ENCODE data around the gene CSNK1E.

Gene CSNK1E

DNA sequence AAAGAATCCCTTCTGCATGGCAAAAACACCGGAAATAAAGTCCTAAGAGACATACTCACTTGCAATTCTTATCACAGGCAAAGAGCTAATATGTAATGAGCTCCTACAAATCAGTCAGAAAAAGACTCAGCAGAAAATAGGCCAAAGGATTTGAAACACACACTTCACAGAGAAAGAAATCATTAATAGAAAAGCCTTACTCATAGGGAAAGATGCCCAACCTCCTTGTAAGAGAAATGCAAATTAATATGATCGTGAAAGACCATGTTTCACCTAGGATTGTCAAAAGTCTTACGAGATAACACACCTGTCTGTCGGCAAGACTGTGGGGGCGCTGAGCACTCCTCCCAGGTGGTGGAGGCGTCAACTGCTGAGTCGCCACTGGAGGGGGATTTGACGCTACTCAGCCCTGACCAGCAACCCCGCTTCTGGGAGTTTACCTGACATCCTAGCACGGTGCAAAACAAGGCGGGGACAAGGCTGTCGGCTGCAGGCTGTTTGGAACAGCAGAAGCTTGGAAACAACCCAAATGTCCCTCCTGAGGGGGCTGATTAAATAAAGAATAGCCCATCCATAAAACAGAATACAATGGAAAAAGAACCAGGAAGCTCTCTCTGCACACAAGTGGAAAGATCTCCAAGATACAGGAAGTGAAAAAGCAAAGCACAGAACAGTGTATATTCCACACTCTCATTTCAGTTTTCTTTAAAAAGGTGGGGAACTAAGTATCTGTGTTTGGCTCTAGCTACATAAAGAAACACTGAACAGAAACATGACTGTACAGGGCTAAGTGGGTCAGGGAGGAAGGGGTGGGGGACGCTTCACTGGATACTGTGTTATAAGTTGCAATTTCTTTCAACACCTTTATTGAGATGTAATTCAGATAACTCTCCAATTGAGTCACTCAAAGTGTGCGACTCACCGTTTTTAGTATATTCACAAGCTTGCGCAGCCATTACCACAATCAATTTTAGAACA lies 11.5 kb downstream of the CSNK1E start:
- no peak for DNase-seq

DNA sequence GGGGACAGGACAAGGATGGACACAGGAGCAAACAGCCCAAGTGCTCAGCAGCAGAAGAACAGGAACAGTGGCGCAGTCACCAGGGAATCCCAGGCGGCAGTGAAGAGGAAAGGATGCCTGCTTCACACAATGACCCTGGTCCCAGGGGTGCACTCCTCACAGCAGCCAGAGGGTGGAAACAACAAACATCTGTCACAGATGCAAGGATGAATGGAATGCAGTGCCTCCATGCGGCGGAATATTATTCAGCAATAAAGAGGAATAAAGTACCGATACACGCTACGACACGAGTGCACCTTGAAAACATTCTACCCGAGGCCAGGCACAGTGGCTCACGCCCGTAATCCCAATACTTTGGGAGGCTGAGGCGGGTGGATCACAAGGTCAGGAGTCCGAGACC lies 12.7 kb downstream of the CSNK1E start:
- DNase-seq = no peak

DNA sequence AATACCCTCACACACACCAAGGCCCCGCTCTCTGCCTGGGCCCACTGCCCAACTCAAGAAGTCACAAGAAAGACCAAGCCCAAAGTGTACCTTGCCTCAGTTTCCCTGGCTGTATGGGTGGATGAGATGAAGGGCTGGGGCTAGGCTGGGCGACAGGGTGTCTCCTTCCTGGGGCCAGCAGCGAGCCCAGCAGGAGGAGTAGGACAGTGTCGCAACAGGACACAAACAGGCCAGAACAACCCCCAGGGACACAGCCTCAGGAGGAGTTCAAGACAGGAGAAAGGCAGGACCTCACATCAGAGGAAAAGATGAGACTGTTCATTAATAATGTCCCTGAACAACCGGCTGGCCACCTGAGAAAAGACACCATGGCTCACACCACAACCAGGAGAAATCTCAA lies 13.3 kb downstream of the CSNK1E start:
- no peak for DNase-seq

DNA sequence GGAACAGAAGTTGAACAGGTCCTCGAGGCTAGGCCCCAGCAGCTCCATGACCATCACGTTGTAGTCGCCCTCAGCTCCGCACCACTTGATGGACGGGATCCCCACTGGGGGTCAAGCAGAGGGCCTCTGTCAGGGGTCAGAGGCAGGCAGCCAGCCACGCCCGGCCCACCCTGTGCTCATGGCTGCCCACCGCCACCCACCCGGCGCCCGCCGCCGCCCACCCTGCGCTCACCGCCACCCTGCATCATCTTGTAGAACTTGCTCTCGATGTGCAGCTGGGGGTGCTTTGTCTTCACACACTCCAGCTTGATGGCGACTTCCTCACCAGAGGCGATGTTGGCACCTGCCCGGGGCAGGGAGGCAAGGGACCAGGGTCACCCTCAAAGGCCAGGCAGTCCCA lies 14.3 kb downstream of the CSNK1E start:
- DNase-seq = no peak

DNA sequence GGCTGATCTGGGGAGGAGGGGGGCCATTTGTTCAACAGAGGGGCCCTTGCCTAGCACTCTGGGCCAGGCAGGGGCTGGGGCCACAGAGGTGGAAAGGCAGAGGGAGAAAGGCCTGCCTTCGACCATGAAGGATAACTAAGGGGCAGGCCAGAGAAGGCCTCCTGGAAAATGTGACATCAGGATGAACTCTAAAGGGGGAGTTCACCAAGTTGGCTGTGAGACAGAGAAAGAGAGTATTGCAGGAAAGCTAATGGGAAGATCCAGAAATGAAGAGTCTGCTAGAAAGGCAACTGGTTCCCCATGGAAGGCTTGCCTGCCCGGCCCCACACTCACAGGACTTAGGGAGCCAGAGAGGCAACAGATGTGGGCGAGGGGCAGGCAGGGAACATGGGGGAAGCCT lies 16.3 kb downstream of the CSNK1E start:
- DNase-seq = no peak

DNA sequence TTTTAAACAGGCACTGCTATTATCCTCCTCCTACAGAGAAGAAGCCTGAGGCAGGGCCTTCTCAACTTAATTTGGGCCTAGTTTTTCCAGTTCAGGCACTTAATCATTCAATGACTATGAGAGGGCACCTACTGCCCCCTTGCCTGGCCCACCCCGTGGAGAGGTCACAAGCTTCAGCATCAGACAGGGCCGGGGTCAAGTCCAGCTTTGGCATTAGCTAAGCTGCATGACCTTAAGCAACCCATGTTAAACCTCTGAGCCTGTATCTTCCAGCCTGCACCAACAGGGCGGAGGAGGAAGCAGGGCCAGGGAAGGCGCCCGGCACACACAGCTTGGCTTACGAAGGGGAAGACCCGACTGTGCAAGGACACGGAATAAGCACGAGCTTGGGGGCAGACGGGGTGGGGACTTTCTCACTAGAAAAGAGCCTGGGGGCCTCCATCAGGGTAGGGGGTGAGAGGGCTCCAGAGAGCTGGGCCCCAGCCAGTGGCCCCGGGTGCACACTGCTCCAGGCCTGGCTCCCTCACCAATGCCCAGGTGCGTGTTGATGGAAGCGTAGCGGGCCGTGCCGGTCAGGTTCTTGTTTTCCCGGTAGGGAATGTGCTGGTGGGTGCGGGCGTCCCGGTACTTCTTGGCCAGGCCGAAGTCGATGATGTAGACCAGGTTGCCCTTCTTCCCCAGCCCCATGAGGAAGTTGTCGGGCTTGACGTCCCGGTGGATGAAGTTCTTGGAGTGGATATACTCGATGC lies 16.9 kb downstream of the CSNK1E start:
- DNase-seq = no peak

DNA sequence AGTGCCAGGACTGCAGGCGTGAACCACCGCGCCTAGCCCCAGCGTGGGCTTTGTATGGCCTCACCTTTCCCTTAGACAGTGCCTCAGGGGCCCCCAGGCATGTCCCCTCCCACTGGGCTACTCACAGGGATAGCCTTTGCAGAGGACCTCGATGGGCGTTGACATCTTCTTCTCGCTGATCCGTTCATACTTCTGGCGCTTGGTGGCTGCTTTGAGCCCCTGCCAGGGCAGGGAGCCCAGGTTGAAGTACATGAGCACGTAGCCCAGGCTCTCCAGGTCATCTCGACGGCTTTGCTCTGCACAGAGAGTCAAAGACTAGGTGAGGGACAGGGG lies 17.5 kb downstream of the CSNK1E start:
- DNase-seq = no peak

DNA sequence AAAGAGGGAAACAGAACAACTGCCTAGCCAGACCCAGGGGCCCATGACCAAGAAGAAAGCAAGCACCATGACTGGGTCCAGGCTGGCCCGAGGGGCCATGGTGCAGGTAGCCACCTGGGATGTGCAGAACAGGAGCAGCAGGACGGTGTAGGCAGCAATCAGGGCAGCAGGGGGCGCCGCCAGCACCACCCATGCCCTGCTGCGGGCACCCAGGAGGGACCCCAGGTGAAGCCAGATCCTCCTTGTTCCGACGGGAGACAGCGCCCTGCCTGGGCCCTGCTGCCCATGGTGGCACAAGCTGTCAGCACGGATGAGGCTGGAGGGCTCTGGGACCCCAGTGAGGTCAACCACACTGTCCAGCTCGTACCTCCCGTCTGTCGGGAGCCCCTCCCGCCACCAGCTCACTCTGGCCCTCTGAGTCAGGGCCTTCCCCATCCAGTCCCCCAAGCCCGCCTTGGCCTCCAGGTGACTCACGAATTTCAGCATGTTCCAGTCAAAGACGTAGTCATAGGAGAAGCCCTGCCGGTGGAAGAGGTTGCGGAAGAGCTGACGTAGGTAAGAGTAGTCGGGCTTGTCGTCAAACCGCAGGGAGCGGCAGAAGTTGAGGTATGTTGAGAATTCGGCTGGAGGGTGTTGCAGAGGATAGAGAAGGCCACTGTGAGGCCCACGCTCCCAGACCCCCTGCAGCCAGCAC lies 18.8 kb downstream of the CSNK1E start:
- no peak for DNase-seq

DNA sequence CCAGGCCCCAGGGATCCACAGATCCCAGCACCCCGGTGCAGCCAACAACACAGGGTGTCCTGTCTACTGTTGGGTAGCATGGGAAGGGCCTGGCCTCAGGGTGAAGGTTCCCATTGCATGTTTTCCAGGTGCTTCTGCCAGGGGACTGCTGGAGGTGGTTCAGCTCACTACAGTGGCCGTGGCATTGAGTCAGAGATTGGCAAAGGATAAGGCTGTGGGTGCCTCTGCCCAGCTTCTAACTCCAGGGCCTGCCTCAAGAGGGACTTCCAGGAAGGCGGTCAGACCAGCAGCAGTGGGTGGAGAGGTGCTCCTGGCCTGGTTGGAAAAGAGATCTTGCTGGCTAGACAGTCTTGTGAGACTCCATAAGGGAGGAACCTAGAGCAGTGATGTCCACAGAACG lies 20.9 kb downstream of the CSNK1E start:
- DNase-seq = no peak

DNA sequence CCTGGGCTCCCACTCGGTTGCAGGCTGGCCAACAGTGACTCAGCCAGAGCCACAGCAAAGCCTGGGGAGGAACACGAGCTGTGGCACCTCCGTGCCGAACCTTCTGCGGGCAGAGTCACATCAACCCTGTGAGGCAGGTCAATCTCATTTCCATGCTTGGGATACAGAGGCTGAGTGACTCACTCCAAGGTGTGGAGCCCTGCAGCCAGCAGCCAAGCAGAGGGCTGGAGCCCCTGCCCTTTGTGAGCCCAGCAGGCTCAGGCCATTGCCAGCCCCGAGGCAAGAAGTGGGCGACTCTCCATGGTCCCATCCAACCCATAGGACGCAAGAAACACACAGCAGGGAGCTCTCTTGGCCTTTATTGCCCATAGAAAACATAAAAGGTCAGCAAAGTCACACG lies 21.4 kb downstream of the CSNK1E start:
- no peak for DNase-seq

DNA sequence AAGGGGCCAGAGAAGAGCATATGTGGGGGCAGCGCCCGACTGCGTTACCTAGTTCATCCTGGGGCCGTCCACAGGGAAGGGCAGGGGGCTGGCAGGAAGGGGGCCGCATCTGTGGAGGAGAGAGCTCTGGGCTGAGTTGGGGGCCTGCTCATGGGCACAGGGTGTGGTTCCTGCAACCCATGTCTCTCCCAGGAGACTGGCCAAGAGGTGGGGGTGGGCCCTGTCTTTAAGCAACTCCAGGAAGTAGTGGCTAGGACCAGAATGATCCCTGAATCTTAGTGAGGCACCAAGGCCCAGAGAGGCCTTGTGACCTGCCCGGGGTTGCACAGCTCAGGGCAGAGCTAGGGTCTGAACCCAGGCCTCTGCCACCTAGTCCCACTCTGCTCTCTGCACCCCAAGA lies 21.9 kb downstream of the CSNK1E start:
- DNase-seq = no peak

DNA sequence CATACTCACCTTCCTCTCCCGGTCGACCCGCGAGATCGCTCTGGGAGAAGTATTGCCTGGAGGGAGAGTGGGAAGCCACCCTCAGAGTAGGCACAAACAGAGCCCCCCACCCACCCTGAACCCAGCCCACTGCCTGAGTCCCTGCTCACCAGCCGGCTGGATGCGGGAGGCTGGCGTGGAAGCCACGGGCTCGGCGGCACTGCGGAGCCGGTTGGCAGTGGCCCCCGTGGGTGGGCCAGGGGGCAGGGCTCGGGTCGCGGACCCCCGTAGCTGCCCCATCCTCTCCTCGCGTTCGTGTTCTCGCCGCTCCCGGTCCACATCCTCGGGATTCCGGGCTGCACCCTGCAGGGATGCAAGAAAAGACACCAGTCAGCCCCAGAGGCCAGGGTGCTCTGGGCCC lies 23.0 kb downstream of the CSNK1E start:
- DNase-seq = no peak

DNA sequence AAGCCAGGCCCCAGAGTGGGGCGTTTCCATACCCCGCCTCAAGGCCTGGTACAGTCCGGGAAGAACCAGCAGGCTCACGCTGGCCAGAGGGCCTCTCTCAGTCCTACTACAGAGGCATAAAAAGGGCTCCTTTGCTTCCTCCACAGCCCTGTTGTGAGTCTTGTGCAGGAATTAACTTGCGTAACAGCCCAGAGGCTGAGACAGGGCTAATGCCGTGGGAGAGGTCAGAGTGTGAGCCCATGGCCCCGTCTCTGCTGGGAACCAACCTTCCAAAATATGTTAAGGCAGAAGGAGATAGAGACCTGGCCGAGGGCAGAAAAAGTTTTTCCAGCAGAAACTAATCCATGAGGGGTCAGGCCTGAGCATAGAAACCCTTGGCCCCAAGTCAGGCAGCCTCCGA lies 24.5 kb downstream of the CSNK1E start:
- DNase-seq = no peak

DNA sequence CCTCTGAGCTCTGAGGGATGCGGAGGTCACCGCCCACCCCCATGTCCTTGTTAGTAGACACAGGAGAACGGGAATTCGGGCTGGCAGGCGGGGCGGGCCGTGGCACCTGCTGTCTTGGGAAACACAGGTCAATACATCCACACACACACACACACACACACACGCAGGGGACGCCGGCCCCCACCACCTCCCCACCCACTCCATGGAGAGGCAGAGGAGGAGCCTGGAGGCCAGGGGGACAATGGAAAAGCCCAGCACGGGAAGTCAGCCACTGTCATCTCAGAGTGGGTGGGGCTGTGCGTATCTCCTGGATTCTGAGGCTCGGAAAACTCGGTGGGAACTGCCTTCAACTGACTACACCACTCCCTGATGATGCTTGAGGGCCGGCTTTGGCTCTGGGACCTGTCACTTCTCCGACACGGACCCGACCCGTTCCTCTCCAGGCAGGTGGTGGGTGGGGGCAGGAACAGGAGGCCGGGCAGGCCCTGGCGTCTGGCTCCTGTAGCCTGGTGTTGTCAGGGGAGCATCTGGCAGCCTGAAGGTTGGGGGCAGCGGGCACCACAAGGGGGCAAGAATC lies 25.9 kb downstream of the CSNK1E start:
- no peak for DNase-seq

DNA sequence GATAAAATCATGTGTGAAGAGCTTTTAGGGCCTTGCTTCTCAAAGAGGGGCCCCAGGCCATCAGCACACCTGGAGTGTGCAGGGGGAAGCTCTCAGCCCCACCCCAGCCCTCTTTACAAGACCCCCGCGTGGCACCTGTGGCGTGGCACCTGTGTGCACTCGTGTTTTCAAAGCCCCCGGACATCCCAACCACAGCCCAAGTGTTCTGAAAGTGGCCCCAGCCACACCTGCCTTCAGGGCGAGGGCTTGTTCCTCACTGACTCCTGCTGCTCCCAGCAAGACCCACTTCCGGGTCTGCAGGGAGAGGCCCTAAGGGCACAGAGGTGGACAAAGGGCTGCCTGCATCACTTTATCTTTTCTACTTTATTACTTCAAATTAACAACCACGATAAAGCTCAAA lies 26.9 kb downstream of the CSNK1E start:
- no peak for DNase-seq

DNA sequence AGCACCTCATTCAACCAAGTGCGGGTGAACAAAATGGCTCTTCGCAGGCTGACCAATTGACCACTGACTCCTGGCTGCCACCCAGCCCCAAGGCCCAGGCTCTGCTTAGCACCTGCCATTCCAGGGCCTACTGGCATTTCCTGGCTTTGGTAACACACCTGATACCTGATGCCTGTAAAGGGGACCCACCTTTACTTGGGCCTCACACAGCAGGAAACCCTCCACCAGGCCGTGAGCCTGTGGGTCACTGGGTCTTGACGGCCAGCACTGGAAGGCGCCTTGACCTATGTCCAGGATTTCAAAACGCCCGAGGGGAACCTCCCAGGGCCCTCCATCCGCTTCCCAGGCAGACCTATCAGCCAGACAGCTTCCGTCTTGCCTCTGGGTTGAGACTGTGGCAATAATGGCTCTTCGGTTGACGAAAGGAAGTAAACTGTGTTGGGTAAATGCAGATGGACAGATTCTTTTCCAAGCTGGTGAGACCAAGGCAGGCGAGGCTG lies 27.6 kb downstream of the CSNK1E start:
- no peak for DNase-seq

DNA sequence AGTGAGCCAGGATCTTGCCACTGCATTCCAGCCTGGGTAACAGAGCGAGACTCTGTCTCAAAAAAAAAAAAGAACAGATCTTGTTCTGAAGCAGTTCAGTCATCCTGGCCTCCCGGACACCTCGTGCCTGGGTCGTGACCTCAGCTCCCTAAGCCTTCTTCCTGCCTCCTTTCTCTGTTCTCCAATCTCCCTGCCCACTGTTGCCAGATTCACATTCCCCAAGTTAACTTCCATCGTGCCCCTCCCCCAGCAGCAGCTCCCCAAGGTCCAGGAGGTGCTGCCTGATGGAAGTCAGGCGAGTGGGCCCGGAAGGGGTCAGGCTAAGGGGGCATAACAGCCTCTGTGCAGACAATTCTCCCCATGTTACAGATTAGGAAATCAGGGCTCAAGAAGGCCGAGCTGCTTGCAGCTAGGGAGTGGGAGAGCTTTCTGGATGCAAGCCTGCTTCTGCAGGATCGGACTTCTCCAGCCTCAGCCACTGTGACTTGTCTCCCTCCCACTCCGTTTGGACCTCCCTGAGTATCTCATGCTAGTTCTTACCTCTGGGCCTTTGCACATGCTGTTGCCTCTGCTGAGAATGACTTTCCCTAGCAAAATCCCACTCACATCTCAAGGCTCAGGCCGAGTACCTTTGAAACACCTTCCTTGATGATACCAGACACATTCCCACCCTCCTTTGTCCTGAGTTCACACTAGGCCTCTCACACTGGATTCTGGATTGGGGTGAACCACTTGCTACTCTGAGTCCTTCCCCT lies 30.1 kb downstream of the CSNK1E start:
- no peak for DNase-seq

DNA sequence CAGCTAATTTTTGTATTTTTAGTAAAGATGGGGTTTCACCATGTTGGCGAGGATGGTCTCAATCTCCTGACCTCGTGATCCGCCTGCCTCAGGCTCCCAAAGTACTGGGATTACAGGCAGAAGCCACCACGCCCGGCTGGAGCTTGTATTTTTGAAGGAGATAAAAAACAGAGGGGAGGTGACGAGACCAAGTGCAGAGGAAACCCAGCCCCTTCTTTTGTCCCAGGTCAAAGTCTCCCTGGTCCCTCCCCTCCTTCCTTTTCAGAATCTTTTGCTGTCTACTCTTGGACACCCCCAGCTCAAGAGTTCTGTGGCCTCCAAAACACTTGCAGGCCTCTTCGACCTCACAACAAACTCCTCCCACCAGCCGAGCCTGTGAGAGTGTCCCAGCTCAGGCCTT lies 32.2 kb downstream of the CSNK1E start:
- no peak for DNase-seq

DNA sequence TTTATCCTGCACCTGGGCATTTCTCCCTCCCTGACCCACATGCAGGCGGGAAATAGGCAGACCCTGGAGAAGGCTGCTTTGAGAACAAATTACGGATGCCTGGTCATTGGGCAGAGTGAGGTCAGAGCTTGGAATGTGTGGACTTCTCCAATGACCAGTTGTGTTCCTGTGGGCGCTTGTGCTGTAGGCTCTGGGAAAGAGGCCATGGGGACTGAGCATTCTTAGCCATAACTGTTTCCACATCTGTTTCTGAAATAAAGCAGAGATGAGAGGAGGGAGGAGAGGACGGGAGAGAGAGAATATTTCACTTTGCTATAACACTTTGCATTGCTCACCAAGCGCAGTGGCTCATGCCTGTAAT lies 33.2 kb downstream of the CSNK1E start:
- DNase-seq = no peak

DNA sequence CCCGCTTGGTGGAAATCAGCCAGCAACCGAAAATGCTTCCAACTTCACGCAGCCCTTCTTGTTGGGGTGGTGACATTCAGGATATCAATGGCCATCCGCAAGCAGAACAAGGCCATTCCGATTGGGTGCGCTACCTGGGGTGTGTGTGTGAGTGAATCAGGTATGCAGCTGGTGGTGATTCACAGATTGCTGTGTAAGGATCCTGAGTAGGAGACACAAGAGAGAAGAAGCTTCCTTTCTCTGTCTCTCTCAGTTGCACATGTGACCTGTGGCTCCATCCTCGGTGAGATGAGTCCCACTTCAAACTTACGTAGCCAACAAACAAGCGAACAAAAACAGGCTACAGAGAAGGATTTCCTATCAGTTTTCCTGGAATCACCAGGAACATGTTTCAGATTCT lies 34.8 kb downstream of the CSNK1E start:
- DNase-seq = no peak

DNA sequence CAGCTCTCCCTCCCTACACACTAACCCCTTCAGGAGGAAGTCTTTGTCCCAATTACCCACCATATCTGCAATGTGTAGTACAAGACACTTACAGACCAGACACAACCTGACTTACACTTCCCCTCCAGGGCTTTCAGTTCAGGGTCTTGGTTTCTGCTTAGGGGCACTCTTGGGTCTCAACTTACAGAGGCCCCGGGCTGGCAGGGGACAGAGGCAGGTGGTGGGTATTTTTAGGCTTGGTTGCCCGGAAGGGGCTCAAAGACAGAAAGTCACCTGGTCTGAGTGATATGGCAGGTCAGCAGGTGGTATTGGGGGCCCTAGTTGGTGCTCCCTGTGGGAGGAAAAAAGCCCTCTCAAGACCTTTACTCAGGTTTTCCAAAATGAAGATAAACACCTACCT lies 41.1 kb downstream of the CSNK1E start:
- no peak for DNase-seq

DNA sequence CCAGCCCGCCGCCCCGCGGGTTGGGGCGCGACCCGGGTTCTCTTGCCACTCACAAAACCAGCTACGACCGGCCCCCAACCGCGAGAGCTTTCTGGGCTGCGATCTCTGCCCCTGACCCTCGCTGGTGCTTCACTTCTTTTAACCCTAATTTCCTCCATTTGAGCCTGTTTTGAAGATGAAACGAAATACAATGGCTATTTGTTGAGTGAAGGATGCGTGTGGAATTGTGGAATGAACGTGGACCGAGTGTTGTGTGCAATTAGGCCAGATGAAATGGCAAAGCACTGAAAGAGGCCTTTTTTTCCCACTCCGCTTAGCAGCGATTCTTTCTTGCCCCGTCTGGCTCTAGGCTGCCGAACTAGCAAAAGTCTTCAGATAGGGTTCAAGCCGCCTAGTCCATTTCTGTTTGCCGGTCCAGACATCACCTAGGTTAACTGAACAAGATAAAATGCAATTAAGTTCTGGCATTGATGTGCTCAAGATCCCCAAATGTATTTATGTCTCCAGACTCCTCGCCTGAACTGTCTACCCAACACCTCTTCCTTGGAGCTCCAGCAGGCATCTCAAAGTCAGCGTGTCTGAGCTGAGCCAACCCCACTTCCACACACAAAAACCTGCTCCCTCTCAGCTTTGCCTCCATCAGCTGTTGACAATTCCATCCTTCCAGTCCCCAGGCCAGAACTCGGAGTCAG lies 44.0 kb downstream of the CSNK1E start:
- peak; percentile 77 for DNase-seq
